GM23248 (cell line): ENCODE results near the gene GMCL2.

Source experiments
- EZH2 ChIP-seq: fragments of 200-600 bp; sonication (generic); IDR thresholded peaks from 2 replicates; pipeline ENCODE4 v1.6.1; 2018; ENCODE audit warnings: antibody characterized with exemption, mild to moderate bottlenecking; ENCODE audit not compliant: insufficient read depth, poor library complexity, severe bottlenecking
- EZH2phosphoT487 ChIP-seq: fragments of 200-600 bp; sonication (generic); IDR thresholded peaks from 2 replicates; pipeline ENCODE4 v1.6.1; 2018; ENCODE audit warnings: antibody characterized with exemption, moderate library complexity, mild to moderate bottlenecking, low read depth; ENCODE audit not compliant: insufficient read depth

DNA sequence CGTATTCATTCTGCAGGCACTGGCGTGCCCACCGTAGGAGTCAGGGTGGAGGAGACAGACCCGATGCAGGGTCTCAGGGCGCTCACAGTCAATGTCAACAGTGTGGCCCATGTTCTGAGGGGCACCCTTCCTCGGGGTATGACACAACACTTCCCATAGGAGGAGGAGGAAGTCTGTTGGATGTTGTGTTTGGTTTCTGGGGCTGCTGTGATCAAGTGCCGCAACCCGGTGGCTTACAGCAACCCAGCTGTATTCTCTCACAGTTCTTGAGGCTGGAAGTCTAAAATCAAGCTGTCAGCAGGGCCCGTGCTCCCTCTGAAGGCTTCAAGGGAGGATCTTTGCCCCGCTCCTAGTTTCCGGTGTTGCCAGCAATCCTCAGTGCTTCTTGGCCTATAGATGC is 11.5 kb upstream of the GMCL2 start:
- TF ChIP-seq EZH2, result no peak
- no peak for TF ChIP-seq EZH2phosphoT487
